ENCODE measurements around the gene EFNB2.

Gene EFNB2

DNA sequence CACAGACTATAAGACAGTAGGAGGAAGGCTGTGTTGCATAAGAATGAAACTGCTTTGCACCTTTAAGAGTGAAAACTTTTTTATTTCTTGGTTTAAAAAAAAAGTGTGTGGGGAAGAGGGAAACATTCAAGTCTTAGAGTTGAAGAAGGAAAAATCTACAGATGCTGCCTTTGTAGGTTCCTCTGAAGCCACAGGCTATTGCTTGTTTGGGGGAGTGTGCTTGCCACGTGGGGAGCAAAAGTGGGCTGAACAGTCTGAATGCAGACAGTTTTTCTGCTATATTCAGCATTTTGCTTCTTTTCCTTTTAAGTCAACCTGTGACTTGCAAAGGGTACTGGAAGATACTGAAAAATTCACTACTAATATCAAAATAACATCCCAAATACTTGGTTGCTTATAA is 36.9 kb downstream of the EFNB2 start:
- DNase-seq: peak in 1 of 2 donors; percentile 68

DNA sequence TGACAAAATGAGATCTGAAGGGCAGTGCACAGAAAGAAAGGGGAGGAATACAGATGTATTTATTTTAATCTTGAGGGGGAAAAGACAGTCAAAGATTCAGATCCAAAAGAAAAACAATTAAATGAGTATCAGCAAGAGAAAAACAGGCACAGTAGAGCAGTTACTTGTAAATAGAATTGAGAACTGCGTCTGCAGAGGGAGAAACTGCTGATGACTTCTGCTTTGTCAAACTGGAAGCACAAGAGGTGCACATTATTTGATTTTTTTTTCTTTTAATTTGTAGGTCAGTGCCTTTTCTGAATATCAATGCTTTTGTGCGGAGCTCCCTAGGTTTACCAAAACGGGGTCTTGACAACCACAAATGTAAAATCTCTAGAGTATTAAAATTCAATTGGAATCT is 37.3 kb downstream of the EFNB2 start:
- peak in 1 of 2 donors; percentile 48 for DNase-seq

DNA sequence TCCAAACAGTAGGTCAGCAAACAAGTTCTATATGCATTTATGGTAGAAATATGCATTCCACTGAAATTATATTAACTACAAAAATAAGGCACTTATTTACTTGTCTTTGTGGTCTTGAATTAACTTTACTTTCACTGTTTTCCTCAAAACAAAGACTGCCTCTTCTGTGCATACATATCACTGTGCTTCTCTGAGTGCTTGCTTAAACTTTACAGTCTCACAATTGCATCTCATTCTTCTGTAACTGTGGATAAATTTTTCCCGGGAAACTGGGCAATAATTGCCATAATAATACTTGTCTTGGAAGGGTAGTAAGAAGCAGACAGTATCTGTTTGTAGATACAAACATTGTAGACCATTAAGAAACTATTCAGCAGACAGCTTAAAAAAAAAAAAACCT is 38.4 kb downstream of the EFNB2 start:
- no peak for DNase-seq

GRCh38 chr13:106496072-106496997 is 39.1 kb downstream of the EFNB2 start:
- DNase-seq: no peak

- DNase-seq: no peak
Observed at GRCh38 chr13:106494936-106495335, 40.5 kb downstream of the EFNB2 start.

DNA sequence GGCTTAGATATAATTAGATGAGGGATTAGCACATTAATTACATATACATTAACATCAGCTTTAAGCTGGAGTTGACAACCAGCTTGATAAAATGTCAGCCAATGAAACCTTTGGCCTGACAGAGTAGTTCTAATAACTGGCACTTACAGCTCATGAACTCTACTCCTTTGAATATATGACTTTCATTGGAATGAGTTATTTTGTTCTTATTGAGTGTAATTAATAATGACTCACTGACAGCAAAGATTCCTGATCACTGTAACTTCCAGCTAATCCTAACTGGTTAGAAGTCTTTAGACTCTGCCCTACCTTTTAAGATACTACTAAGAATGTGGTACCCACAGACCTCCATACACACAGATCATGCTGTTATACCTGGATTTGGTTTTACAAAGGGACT is 41.0 kb downstream of the EFNB2 start:
- no peak for DNase-seq

- DNase-seq: peak in 1 of 2 donors; percentile 34
Observed at GRCh38 chr13:106493533-106494220, 41.8 kb downstream of the EFNB2 start.

GRCh38 chr13:106492588-106493475 is 42.6 kb downstream of the EFNB2 start:
- no peak for DNase-seq

DNA sequence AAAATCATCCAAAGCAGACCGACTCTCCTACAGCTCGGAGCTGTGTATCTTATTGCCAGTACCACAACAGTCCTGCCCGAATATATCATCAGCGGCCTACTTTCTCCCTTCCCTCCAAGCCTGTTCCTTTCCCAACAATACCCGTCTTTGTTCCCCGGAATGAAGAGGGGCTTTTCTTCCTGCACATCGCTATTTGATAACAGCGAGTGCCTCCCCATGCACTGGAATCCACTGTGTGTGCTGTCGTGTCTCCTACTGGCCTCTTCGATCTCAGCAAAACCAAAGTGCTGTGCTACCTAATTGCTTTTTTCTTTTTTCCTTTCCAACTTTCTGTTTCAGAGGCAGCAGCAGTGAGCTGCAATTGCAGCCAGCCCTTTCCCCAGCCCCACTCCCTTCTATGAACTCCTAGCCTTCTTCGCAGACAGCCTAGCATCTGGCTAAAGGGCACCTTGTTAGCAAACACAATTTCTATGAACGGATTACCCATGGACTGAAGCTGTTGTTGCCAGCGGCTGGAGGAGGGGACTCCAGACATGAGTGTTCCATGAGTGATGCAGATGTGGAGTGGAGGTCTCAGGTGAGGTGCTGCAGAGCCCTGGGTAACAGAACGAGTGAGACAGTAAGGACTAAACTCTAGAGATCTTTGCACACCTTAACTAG is 43.4 kb downstream of the EFNB2 start:
- peak; percentile 71 to 94 for DNase-seq

- no peak for DNase-seq
Observed at GRCh38 chr13:106491463-106491862, 44.0 kb downstream of the EFNB2 start.

- DNase-seq: peak in 1 of 2 donors; percentile 39
Observed at GRCh38 chr13:106490569-106491321, 44.7 kb downstream of the EFNB2 start.

DNA sequence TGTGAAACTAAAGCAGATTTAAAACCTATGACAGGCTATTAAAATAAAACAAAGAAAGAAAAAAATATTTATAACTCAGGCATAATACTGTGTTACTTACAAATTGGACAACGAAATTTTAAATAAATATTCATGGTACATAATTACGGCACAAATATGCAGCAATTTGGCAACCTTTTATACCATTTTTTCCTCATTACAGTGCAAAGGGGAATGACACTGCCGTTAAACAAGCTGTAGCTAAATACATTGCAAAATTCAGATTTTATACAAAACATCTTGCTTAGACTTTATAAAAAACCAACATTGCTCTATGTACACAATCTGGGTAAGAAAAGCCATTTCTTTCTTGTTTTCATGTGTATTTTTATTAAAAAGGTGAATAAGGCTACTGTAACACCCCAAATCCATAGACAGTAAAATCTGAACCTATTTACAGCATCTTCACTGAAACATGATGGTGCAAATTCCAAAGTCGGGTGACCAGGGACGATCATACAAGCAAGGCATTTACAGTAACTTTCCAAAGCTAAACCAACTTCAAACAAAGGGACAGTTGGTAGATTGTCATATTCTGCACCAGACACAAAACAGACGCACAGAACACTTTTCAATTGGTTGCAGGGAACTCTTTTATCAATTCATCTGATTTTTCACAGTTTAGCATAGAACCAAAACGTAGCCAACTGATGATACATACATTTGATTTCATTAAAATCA is 45.5 kb downstream of the EFNB2 start:
- no peak for DNase-seq

DNA sequence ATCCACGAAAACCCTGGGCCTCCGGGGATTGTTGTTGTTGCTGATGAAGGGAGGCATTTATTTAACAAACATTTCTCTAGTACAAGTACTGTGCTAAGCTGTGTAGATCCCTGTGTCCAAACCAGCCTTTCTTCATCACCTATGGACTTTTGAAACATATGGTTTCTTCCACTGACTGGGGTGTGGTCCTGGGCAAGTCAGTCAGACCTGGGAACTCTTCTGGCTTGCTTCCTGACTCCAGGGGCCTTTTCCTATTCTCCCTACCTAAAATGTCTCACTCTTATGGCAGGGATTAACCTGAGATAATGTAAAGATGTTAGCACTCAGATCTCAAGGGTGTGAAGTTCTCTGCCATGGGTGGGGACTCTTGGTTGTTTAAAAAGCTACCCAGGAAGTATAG is 46.8 kb downstream of the EFNB2 start:
- DNase-seq: no peak

GRCh38 chr13:106488076-106488475 is 47.4 kb downstream of the EFNB2 start:
- no peak for DNase-seq

DNA sequence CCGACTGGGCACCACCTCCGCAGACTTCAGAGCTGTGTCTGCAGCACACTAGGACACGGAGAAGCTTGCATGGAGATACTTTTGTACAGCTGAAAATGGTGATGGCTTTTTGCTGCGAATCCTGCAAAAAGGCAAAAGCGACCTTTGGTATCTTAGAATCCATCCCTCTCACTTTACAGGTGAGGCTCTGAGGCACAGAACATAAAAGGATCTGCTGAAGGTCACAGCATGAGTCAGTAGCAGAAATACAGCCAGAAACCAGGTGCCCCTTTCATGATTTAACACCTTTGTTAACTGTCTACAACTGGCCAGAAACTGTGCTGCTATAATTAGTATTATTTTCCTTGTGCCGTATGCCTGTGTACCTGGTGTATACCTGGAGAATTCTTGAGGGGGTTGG is 48.3 kb downstream of the EFNB2 start:
- DNase-seq: no peak

DNA sequence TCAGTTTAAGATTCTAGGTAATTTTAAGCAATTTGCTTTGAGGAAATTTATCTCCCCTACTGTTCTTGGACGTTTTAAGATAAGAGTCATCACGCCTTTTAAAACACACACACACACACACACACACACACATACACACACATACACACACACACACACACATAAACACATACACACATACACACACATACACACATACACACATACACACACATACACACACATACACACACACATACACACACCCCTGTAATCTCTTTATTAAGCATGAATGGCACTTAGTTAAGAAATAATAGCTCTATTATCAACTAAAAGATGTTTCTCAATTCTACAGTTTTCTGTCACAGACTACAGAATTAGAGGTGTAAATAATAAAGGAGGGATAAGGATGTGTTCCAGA is 49.2 kb downstream of the EFNB2 start:
- no peak for DNase-seq

DNA sequence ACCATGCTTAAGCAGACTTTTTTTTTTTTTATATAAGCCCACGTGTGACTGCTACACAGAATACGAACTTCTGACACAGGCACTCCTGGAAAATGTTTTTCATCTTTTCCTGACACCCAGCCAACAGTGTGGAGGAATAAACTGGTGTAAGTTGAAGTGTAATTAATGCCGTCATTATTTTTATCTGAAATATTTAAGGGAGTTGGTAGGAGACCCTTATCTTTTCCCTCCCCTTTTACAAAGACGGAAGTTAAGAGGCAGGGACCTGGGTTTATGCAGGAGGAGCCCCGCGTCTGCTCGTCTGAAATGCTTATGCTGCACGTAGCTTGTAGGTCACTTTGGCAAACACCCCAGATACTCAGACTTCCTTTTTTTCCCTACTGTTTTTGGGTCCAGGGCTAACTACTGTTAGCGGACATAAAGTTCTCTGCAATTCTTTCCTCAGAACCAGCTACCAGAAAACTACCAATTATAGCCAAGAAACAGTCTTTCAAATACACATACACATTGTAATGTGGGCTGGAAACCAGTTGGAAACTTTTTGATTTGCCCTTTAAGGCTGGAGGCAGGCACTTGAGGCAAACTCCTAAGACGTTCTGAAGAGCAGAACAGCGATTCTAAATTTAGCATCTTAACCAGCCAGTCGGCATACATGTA is 50.8 kb downstream of the EFNB2 start:
- peak in 1 of 2 donors; percentile 35 for DNase-seq

- DNase-seq: no peak
Observed at GRCh38 chr13:106484084-106484483, 51.4 kb downstream of the EFNB2 start.

- DNase-seq: no peak
Observed at GRCh38 chr13:106481919-106482318, 53.5 kb downstream of the EFNB2 start.

GRCh38 chr13:106480351-106480910 is 55.0 kb downstream of the EFNB2 start:
- DNase-seq: no peak
